ENCODE data around the gene SNCA. TPM values are rescaled to one million over a fixed set of nuclear protein-coding genes. Genes with fewer than 3 reads are reported as not detected.

SNCA gene
- total RNA-seq, 4 donors from 2014 or later, result 2.2 to 7.8 (median 4.0) TPM

GRCh38 chr4:89803915-89804314 is 33.0 kb downstream of the SNCA start:
- no peak for DNase-seq

GRCh38 chr4:89803036-89803435 is 33.9 kb downstream of the SNCA start:
- H3K27ac ChIP-seq, result no peak overlapping the region
- H3K9me3 ChIP-seq, result no peaks in the 10 kb centered on the region
- intact Hi-C loops (cut with DNase I; ENCODE audit: low total_unique reads), result no loop called here
- H3K36me3 ChIP-seq, result no peaks in the 10 kb centered on the region
- DNase-seq, result no peak
- no peak for TF ChIP-seq CTCF (IDR thresholded peaks at IDR 0.05)
- no peak for TF ChIP-seq EP300 (IDR thresholded peaks at IDR 0.05; ENCODE audit: low read depth)
- TF ChIP-seq POLR2A (IDR thresholded peaks at IDR 0.05), result no peak
- TF ChIP-seq POLR2AphosphoS5 (IDR thresholded peaks at IDR 0.05), result no peak
- no peaks in the 10 kb centered on the region for H3K4me1 ChIP-seq
- H3K27me3 ChIP-seq, result no peaks in the 10 kb centered on the region
- in situ Hi-C loops (cut with MboI; ENCODE audit: low pct_ligation_motif_present in 1 of 4, low pct_unique_long_range_greater_than_20kb in 1 of 4, low sequenced_read_pairs in 3 of 4), result no loop called here
- H3K4me3 ChIP-seq, result no peak overlapping the region
- 96 to 100% methylated on average over 1 of the region's 1 CpG for WGBS, 2 donors (ENCODE audit: low coverage in 1 of 2)

More at GRCh38 chr4:89803915-89804314, 33.0 kb downstream of the SNCA start:
- H3K9me3 ChIP-seq, result no peaks in the 10 kb centered on the region
- no peaks in the 10 kb centered on the region for H3K27me3 ChIP-seq
- WGBS, 2 donors (ENCODE audit: low coverage in 1 of 2), result 82 to 88% methylated on average over 4 of the region's 4 CpGs
- no peaks in the 10 kb centered on the region for H3K36me3 ChIP-seq
- TF ChIP-seq CTCF (IDR thresholded peaks at IDR 0.05), result no peak
- no peak for TF ChIP-seq POLR2A (IDR thresholded peaks at IDR 0.05)
- no peak for TF ChIP-seq POLR2AphosphoS5 (IDR thresholded peaks at IDR 0.05)
- no peak for TF ChIP-seq EP300 (IDR thresholded peaks at IDR 0.05; ENCODE audit: low read depth)
- no peak overlapping the region for H3K27ac ChIP-seq
- intact Hi-C loops (cut with DNase I; ENCODE audit: low total_unique reads), result no loop called here
- no peaks in the 10 kb centered on the region for H3K4me1 ChIP-seq
- no peak overlapping the region for H3K4me3 ChIP-seq
- in situ Hi-C loops (cut with MboI; ENCODE audit: low pct_ligation_motif_present in 1 of 4, low pct_unique_long_range_greater_than_20kb in 1 of 4, low sequenced_read_pairs in 3 of 4), result no loop called here

GRCh38 chr4:89800527-89801103 is 36.3 kb downstream of the SNCA start:
- intact Hi-C loops (cut with DNase I; ENCODE audit: low total_unique reads), result no loop called here
- Histone ChIP-seq H3K27me3 (no peaks in the 10 kb centered on the region), H3K9me3 (no peaks in the 10 kb centered on the region), H3K36me3 (no peaks in the 10 kb centered on the region), H3K4me1 (no peaks in the 10 kb centered on the region), H3K4me3 (no peak overlapping the region), H3K27ac (no peak overlapping the region)
- TF ChIP-seq POLR2AphosphoS5 (IDR thresholded peaks at IDR 0.05) (no peak), CTCF (IDR thresholded peaks at IDR 0.05) (no peak), POLR2A (IDR thresholded peaks at IDR 0.05) (no peak), EP300 (IDR thresholded peaks at IDR 0.05; ENCODE audit: low read depth) (no peak)
- 54 to 70% methylated on average over 2 to 3 of the region's 3 CpGs for WGBS, 2 donors (ENCODE audit: low coverage in 1 of 2)
- DNase-seq, result no peak
- in situ Hi-C loops (cut with MboI; ENCODE audit: low pct_ligation_motif_present in 1 of 4, low pct_unique_long_range_greater_than_20kb in 1 of 4, low sequenced_read_pairs in 3 of 4), result no loop called here

- H3K9me3 ChIP-seq, result no peaks in the 10 kb centered on the region
- no peaks in the 10 kb centered on the region for H3K36me3 ChIP-seq
- in situ Hi-C loops (cut with MboI; ENCODE audit: low pct_ligation_motif_present in 1 of 4, low pct_unique_long_range_greater_than_20kb in 1 of 4, low sequenced_read_pairs in 3 of 4), result no loop called here
- no peak for TF ChIP-seq POLR2AphosphoS5 (IDR thresholded peaks at IDR 0.05)
- TF ChIP-seq CTCF (IDR thresholded peaks at IDR 0.05), result no peak
- no peak for TF ChIP-seq EP300 (IDR thresholded peaks at IDR 0.05; ENCODE audit: low read depth)
- TF ChIP-seq POLR2A (IDR thresholded peaks at IDR 0.05), result no peak
- intact Hi-C loops (cut with DNase I; ENCODE audit: low total_unique reads), result no loop called here
- no peak overlapping the region for H3K27ac ChIP-seq
- no peak overlapping the region for H3K4me3 ChIP-seq
- no peak for DNase-seq
- no peaks in the 10 kb centered on the region for H3K4me1 ChIP-seq
- WGBS, 2 donors (ENCODE audit: low coverage in 1 of 2), result 68 to 88% methylated on average over 3 of the region's 3 CpGs
- H3K27me3 ChIP-seq, result no peaks in the 10 kb centered on the region
Measured at GRCh38 chr4:89800012-89800516, 36.9 kb downstream of the SNCA start.

All from transverse colon (tissue), 4 donors.